ENCODE results near the gene SQSTM1.

DNA sequence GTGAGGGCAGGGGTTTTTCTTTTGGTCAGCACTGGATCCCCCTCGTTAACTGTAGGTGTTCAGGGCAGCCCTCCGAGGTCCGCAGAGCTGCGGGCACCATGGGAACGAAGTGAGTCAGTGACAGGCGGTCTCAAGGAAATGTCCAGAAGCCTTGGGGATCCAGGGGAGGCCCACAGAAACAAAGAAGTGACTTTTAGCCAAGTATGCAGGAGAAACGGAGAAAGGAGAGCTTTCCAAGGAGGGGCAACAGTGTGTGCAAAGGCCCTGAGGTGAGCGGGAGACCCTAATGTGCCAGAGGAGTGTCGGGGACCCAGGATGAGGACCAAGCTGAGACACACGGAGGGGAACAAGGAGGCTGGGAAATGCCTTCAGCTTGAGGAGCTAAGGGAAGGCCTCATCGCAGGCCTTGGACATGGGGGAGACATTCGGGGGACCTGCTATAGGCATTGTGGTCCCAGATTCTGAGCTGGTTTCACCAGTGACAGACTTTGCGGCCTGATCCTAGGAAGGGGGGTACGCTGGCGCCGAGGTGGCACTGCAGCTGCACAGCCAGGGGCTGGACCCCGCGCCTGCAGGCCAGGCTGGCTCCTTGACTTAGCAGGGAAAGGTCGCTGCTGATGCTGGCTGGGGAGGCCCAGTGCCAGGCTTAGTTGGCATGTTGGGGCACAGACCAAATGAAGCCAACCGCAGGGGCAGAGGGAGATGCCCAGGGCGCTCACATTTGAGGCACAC, 23.7 kb upstream of the SQSTM1 start:
- TF ChIP-seq, protein P1, sequence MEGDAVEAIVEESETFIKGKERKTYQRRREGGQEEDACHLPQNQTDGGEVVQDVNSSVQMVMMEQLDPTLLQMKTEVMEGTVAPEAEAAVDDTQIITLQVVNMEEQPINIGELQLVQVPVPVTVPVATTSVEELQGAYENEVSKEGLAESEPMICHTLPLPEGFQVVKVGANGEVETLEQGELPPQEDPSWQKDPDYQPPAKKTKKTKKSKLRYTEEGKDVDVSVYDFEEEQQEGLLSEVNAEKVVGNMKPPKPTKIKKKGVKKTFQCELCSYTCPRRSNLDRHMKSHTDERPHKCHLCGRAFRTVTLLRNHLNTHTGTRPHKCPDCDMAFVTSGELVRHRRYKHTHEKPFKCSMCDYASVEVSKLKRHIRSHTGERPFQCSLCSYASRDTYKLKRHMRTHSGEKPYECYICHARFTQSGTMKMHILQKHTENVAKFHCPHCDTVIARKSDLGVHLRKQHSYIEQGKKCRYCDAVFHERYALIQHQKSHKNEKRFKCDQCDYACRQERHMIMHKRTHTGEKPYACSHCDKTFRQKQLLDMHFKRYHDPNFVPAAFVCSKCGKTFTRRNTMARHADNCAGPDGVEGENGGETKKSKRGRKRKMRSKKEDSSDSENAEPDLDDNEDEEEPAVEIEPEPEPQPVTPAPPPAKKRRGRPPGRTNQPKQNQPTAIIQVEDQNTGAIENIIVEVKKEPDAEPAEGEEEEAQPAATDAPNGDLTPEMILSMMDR (IDR thresholded peaks at IDR 0.05; ENCODE audit: poor library complexity): no peak
- no peak for TF ChIP-seq EZH2 (IDR thresholded peaks at IDR 0.05; ENCODE audit: borderline replicate concordance)

Data from hepatocyte (in vitro differentiated cells).